Thyroid gland (tissue), 4 donors: ENCODE data around the gene SV2A.

ENCODE experiments used
- POLR2A ChIP-seq, 2 donors: fragments of 450-650 bp; IDR thresholded peaks; one replicate each; pipeline ENCODE4 v1.6.1; 2017; ENCODE audit warnings: antibody characterized with exemption in 2 of 2, mild to moderate bottlenecking in 2 of 2, moderate library complexity in 1 of 2
- TF ChIP-seq, protein P1 (sequence below), 6 experiments: fragments of 200-600 bp in 3 of 6; fragments of 450-650 bp in 3 of 6; sonication (generic) in 3 of 6; IDR thresholded peaks; one replicate each; pipeline ENCODE4 v1.5.1; 2016 to 2019; ENCODE audit warnings: antibody characterized with exemption in 6 of 6, mild to moderate bottlenecking in 2 of 6, inconsistent platforms in 1 of 6, moderate library complexity in 1 of 6

DNA sequence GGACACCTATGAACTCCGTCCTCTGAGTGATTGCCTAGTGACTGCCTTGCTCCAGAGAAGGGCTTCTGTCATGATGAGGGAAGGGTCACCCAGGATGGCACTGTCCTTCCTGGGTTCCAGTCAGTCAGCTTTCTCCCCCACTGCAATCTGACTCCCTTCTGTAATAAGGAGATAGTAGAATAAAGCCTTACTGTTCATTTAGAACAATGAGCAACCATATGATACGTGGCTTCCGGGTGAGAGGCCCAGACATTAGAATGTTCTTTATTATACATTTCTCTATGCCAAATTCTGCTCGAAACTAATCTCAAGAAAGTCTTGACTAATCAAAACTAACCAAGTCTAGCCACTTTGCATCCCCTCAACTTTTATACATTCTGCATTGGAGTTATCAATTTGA, 27.6 kb upstream of the SV2A start:
- TF ChIP-seq, protein P1, sequence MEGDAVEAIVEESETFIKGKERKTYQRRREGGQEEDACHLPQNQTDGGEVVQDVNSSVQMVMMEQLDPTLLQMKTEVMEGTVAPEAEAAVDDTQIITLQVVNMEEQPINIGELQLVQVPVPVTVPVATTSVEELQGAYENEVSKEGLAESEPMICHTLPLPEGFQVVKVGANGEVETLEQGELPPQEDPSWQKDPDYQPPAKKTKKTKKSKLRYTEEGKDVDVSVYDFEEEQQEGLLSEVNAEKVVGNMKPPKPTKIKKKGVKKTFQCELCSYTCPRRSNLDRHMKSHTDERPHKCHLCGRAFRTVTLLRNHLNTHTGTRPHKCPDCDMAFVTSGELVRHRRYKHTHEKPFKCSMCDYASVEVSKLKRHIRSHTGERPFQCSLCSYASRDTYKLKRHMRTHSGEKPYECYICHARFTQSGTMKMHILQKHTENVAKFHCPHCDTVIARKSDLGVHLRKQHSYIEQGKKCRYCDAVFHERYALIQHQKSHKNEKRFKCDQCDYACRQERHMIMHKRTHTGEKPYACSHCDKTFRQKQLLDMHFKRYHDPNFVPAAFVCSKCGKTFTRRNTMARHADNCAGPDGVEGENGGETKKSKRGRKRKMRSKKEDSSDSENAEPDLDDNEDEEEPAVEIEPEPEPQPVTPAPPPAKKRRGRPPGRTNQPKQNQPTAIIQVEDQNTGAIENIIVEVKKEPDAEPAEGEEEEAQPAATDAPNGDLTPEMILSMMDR (IDR thresholded peaks at IDR 0.05): no peak
- no peak for TF ChIP-seq POLR2A (IDR thresholded peaks at IDR 0.05)
